Activated CD8-positive, alpha-beta memory T cell treated with anti-CD3 and anti-CD28 coated beads for 48 hours (primary cell): ENCODE results near the gene CRYBG3.

Experiments used
- DNase-seq, 3 experiments: peaks; one replicate each; pipeline ENCODE4 v3.0.0-alpha.2; 2020; ENCODE audit warnings: low read depth in 2 of 3, low spot score in 2 of 3

The CRYBG3 gene

GRCh38 chr3:97939401-97939800 is 117.6 kb downstream of the CRYBG3 start:
- no peak for DNase-seq

- DNase-seq: no peak
Measured at GRCh38 chr3:97940034-97940433, 118.2 kb downstream of the CRYBG3 start.

- no peak for DNase-seq
Measured at GRCh38 chr3:97942801-97943546, 121.2 kb downstream of the CRYBG3 start.

GRCh38 chr3:97948351-97949109 is 126.7 kb downstream of the CRYBG3 start:
- no peak for DNase-seq

GRCh38 chr3:97949110-97949485 is 127.3 kb downstream of the CRYBG3 start:
- no peak for DNase-seq

GRCh38 chr3:97949743-97950142 is 127.9 kb downstream of the CRYBG3 start:
- DNase-seq: no peak

- no peak for DNase-seq
Measured at GRCh38 chr3:97950360-97950759, 128.5 kb downstream of the CRYBG3 start.

GRCh38 chr3:97952280-97952679 is 130.5 kb downstream of the CRYBG3 start:
- DNase-seq: no peak

GRCh38 chr3:97952872-97953271 is 131.1 kb downstream of the CRYBG3 start:
- DNase-seq: no peak

- no peak for DNase-seq
Measured at GRCh38 chr3:97954228-97954827, 132.5 kb downstream of the CRYBG3 start.

GRCh38 chr3:97956051-97956450 is 134.2 kb downstream of the CRYBG3 start:
- no peak for DNase-seq

- DNase-seq: no peak
Measured at GRCh38 chr3:97957617-97958311, 136.0 kb downstream of the CRYBG3 start.

- no peak for DNase-seq
Measured at GRCh38 chr3:97958396-97958795, 136.6 kb downstream of the CRYBG3 start.

GRCh38 chr3:97958796-97959195 is 137.0 kb downstream of the CRYBG3 start:
- no peak for DNase-seq

GRCh38 chr3:97959872-97960271 is 138.1 kb downstream of the CRYBG3 start:
- DNase-seq: no peak

GRCh38 chr3:97960551-97960950 is 138.7 kb downstream of the CRYBG3 start:
- DNase-seq: no peak

GRCh38 chr3:97960993-97961766 is 139.4 kb downstream of the CRYBG3 start:
- DNase-seq: no peak

GRCh38 chr3:97967966-97968365 is 146.2 kb downstream of the CRYBG3 start:
- no peak for DNase-seq

GRCh38 chr3:97968376-97968775 is 146.6 kb downstream of the CRYBG3 start:
- no peak for DNase-seq

- DNase-seq: no peak
Measured at GRCh38 chr3:97969541-97969940, 147.7 kb downstream of the CRYBG3 start.

GRCh38 chr3:97970156-97970555 is 148.3 kb downstream of the CRYBG3 start:
- no peak for DNase-seq
